GM21737 (cell line): Measurements from ENCODE around the gene SLAMF6.
"Not testable (repeated sequence)": the region's sequence is repeated elsewhere in the genome, so short reads cannot be mapped to it uniquely, and the experiment has no call there.

Experiments used
- ATAC-seq: cut with Tn5 transposase; IDR thresholded peaks from one replicate; pipeline ENCODE4 v1.9.1; 2021; ENCODE audit warnings: mild to moderate bottlenecking, moderate library complexity; ENCODE audit not compliant: unreplicated experiment

SLAMF6 gene

DNA sequence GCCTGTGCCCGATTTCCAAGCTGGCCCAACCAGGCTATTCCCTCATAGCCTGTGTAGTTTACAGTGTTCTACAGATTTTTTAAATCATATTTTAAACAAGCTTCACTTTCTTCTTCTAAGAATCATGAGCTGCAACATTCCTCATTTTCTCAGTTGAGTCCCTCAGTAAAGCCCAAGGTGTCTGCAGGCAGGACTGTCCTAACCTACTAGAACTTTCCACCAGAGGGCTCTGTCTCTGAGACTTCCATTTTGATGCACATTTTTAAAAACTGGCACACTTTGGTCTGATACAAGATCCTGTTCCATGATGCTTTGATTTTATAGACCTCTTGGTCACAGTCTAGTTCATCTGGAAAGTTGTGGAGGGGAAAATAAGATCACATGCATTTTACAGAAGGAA lies 21.6 kb upstream of the SLAMF6 start:
- ATAC-seq: no peak

DNA sequence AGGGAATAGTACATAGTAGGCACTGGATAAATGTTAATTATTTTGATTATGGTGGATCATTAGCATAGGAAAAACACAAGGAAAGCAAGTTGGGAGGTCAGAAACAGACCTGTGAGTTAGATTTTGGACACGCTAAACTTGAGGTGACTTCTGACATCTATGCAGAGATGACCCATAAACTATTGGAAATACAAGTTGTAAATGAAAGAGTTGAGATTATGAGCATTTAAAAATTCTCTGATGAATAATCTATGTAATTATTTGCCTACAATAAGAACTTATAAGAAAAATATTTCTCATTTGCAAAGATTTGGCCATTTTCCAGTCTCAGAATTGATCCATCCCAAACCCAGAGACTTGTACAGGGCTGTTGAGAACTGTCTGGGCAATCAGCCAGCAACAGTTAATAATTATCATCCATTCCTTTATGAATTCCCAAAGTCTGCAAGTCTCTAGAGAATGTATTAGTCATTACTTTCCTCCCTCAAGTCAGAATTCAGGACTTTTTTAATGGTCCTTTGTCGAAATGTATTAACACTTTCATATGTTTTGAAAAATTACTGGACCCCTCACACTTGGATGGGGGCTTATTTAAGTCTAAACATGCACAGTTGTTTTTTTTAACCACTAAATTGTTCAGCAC lies 19.4 kb upstream of the SLAMF6 start:
- ATAC-seq: no peak

DNA sequence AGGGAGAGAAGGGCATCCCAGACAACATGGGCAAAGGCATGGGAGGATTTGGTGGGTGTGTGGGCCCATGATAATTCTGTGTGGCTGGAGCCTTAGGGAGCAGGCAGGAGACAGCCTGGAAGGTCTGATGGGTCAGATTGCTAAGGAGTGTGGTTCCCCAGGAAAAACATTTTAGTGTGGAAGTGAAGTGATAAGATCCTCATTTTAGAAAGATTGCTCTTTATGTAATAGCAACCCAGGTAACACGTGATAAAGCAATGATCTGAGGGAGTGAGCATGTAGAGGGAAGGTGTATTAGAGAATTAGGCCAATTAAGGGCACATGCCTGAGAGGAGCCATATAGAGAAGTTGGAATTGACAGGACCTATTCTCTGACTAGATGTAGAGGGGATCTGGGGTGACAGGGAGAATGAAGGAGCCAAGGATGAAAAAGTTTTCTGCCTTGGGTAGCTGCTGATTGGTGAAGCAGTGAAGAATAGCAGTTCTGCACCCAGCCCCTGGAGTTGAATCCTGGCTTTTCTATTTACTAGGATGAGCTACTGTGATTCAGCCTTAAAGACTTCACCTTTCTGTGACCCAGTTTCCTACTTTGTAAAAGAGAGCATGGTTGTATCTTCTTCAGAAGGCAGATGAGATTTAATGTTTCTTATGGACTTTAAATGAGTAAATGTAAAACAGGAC lies 18.7 kb upstream of the SLAMF6 start:
- no peak for ATAC-seq

DNA sequence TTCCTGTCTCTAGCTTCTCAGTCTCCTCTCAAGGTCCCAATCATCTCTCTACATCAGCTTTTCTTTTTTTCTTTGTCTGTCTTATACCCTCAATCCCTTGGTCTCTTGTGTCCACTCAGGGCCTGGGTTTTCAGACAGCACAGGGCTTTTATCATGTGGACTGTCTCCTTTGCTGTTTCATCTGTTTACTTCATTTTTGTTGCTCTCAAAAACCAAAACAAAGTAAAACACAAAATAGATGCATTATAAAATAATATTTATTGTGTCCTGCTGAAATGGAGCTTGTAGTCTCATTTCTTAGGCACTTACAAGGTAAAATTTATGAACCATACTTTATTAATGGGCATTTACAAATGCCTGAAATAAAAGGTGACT lies 17.8 kb upstream of the SLAMF6 start:
- no peak for ATAC-seq

DNA sequence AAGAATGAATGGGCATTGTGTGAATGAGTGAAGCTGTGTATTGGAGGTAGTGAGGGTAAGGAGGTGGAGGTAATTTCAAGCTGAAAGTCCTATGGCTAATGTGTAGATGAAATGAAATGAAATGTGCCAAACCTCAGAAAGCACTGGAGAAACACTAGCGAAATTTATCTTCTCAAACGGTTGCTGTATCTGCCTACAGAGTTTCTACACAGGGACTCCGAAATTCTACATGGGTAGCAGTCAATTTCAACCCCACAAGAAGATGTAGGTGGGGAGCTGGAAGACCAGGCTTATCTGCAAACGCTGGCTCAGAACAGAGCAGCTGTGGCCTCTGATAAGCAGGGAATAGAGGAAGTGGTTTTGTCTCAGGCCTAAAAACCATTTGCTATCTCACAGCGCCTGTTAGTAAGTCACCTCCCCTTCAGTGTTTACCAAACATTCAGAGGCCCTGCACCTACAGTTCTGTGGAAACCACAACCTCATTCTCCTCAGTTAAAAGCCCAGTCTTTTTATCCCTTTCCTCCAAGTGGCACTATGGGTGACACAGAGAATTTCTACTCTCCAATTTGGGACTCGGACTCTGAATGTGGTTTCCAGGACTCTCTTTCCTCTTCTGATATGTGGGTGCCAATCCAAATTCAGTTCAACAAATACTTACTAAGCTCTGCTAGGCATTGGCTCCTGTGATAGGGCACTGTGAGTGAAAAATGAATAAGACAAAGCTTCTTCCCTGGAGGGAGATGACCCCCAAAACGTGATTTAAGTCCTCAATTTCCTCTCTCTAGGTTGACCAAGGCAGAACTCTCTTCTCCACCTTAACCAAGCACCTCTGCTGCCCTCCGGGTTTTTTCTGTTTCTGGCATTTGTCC lies 17.2 kb upstream of the SLAMF6 start:
- peak; percentile 85 for ATAC-seq

DNA sequence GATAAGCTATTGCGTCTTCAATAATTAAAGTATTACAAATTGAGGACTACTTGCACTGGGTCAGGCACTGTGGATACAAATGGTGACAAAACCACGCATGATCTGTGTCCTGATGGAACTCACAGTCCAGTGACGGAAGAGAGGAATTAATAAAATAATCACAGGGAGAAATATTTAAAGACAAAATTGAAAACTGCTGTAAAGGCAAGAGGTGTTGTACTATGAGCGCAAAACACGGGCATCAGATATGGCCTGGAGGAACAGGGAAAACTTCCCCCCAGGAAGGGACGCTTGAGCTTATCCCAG lies 16.6 kb upstream of the SLAMF6 start:
- no peak for ATAC-seq

DNA sequence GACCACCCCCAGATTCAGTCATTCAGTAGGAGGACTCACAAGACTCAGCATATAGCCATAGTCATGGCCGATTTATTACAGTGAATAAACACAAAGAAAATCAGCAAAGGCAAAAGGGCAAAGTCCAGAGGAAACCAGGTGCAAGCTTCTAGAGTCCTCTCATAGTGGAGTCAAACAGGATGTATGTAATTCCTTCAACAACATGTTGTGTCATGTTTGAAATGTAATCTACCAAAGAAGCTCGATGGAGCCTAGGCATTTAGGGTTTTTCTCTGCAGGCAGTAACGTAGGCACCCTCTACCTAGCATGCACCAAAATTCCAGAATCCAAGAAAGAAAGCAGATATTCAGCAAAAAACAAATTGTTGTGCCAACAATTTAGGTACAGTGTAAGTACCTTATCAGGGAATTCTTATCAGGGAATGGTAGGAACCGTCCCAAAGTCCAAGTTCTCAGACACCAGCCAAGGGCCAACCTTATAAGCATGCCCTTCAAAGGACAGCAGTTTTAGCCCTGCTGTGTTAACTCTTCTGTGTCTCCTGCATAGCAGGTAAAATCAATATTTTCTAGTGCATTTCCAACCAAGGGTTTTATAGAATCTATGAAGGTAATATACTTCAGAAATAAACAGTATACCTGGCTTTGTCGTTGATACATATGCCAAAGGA lies 16.1 kb upstream of the SLAMF6 start:
- ATAC-seq: no peak

DNA sequence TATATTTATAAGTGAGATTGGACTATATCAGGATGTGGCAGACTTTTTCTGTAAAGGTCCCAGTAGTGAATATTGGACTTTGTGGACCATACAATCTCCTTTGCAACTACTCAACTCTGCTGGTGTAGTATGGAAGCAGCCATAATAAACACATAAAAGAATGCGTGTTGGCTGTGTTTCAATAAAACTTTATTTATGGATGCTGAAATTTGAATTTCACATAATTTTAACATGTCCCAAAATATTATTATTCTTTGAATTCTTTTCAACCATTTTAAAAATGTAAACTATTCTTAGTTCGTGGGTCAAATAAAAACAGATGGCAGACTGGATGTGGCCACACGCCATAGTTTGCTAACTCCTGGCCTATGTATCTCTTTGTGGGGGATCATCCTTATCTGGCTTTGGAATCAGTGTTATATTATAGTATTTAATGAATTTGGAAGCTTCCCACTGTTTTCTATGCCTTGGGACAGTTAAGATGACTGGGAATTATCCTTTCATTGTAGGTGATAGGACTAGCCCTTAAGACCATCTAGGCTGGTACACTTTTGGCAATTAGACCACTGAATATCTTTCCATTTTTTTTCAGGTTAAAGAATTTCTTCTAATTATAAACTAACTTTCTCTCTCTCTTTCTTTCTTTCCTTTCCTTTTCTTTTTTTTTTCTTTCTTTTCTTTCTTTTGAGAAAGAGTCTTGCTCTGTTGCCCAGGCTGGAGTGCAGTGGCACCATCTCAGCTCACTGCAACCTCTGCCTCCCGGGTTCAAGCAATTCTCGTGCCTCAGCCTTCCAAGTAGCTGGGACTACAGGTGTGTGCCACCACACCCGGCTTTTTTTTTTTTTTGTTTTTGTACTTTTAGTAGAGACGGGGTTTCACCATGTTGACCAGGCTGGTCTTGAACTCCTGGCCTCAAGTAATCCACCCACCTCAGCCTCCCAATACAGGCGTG lies 14.9 kb upstream of the SLAMF6 start:
- no peak for ATAC-seq

DNA sequence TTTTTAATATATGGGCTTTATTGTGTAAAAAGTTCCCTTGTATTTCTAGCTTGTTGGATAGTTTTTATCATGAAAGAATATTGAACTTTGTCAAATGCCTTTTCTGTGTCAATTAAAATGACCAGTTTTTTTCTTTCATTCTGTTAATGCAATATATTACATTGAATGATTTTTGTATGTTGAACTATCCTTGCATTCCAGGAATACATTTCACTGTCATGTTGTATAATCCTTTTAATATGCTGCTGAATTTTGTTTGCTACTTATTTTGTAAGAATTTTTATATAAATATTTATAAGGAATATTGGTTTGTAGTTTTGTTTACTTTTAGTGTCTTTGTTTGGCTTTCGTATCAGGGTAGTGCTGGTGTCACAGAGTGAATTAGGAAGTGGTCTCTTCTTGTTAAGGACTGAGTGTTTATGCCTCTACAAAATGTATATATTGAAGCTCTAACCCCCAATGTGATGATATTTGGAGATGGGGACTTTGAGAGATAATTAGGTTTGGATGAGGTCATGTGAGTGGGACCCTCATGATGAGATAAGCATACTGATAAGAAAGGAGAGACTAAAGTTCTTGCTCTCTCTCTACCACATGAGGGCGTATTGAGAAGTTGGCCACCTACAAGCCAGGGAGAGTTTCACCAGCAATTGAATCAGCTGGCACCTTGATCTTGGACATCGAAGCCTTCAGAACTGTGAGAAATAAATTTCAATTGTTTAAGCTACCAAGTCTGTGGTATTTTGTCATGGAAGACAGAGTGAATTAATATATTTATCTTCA lies 12.0 kb upstream of the SLAMF6 start:
- ATAC-seq: no peak

DNA sequence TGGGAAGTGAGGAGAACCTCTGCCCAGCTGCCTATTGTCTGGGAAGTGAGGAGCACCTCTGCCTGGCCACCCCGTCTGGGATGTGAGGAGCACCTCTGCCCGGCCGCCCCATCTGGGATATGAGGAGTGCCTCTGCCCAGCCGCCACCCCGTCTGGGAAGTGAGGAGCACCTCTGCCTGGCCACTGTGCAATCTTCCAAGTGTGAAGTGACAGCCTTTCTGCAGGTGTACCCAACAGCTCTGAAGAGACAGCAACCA lies 9.4 kb upstream of the SLAMF6 start:
- not testable (repeated sequence) for ATAC-seq

DNA sequence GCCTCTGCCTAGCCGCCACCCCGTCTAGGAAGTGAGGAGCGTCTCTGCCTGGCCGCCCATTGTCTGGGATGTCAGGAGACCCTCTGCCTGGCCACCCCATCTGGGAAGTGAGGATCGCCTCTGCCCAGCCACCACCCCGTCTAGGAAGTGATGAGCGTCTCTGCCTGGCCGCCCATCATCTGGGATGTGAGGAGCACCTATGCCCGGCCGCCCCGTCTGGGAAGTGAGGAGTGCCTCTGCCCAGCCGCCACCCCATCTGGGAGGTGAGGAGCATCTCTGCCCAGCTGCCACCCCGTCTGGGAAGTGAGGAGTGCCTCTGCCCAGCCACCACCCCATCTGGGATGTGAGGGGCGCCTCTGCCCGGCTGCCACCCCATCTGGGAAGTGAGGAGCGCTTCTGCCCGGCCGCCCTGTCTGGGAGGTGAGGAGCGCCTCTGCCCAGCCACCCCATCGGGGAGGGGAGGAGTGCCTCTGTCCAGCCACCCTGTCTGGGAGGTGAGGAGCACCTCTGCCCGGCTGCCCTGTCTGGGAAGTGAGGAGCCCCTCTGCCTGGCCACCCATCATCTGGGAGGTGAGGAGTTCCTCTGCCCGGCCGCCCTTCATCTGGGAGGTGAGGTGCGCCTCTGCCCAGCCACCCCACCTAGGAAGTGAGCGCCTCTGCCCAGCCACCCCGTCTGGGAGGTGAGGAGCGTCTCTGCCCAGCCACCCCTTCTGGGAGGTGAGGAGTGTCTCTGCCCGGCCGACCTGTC lies 8.9 kb upstream of the SLAMF6 start:
- not testable (repeated sequence) for ATAC-seq

DNA sequence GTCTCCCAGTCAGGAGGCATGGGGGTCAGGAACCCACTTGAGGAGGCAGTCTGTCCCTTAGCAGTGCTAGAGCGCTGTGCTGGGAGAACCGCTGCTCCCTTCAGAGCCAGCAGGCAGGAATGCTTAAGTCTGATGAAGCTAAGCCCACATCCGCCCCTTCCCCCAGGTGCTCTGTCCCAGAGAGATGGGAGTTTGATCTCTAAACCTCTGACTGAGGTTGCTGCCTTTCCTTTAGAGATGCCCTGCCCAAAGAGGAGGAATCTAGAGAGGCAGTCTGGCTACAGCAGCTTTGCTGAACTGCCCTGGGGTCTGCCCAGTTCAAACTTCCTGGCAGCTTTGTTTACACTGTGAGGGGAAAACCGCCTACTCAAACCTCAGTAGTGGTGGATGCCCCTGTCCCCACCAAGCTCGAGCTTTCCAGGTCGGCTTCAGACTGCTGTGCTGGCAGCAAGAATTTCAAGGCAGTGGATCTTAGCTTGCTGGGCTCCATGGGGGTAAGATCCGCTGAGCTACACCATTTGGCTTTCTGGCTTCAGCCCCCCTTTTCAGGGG lies 6.4 kb upstream of the SLAMF6 start:
- ATAC-seq: not testable (repeated sequence)

DNA sequence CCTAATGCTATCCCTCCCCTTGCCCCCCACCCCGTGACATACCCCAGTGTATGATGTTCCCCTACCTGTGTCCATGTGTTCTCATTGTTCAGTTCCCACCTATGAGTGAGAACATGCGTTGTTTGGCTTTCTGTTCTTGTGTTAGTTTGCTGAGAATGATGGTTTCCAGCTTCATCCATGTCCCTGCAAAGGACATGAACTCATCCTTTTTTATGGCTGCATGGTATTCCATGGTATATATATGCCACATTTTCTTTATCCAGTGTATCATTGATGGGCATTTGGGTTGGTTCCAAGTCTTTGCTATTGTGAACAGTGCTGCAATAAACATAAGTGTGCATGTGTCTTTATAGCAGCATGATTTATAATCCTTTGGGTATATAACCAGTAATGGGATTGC lies 734 bp upstream of the SLAMF6 start:
- not testable (repeated sequence) for ATAC-seq

DNA sequence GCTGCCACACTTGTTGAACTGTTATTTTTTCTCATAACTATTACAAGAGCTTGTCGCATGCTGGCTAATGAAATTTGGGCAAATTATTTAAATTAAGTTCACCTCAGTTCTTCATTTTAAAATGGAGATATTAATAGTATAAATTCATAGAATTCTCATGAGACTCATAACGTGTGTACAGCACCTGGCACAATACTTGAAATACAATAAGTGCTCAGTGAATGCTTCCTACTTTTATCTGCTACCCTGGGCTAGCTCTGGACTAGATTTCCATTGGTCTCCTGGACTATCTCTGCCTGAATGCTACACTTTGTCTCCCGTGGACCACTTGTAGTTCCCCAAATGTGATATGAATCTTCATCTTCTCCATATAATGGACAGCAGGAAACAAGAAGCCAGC lies 919 bp downstream of the SLAMF6 start:
- no peak for ATAC-seq

DNA sequence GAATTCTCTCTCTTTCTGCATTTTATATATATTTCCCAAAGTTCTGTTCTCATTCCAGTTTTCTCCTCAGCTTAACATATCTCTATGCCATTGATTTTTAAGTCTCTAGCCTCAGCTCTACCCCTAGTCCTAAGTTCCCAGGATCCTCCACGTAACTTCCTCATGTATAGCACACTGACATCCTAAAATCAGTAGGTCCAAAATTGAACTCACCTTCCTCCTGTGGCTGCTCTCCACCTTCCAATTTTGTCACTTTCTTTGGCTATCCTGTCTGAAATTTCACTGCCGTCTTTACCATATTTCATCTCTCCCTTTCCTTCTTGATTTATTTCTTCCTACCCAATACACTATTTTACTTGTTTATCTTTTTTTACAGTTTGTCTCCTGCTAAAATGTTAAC lies 1.5 kb downstream of the SLAMF6 start:
- no peak for ATAC-seq

DNA sequence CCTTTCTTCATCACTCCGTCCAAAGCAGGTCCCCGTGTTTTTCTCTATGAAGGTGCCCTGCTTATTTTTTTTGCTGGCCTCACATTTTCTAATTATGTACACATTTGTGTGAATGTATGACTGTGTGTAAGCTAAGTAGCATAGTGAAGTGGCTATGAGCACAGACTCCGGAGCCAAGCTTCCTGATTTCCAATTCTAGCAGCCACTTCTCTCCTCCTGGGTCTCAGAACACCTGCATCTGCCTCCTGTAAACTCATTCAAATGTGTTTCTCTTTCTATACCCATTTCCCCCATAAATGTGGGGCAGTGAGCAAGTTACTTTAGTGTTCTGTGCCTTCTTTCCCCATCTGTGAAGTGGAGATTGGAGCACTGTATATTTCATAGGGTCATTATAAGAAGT lies 2.1 kb downstream of the SLAMF6 start:
- ATAC-seq: no peak

DNA sequence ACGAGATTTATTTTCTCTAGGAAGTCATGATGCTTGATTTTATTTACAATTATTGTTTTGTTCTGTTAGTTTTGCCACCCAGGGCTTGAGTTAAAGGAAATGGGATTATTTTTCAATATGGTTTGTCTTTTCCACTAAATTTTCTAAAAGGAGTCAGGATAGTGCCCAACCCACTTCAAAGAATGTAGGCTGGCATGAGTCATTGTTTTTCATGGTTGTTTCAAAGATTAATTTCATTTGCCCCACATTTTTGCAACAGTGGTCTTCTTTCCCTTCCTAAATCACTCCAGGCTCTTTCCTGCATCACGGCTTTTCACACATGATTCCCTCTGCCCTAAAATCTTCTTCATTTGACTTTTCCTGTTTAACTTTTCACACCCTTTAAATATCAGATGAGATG lies 2.5 kb downstream of the SLAMF6 start:
- no peak for ATAC-seq

DNA sequence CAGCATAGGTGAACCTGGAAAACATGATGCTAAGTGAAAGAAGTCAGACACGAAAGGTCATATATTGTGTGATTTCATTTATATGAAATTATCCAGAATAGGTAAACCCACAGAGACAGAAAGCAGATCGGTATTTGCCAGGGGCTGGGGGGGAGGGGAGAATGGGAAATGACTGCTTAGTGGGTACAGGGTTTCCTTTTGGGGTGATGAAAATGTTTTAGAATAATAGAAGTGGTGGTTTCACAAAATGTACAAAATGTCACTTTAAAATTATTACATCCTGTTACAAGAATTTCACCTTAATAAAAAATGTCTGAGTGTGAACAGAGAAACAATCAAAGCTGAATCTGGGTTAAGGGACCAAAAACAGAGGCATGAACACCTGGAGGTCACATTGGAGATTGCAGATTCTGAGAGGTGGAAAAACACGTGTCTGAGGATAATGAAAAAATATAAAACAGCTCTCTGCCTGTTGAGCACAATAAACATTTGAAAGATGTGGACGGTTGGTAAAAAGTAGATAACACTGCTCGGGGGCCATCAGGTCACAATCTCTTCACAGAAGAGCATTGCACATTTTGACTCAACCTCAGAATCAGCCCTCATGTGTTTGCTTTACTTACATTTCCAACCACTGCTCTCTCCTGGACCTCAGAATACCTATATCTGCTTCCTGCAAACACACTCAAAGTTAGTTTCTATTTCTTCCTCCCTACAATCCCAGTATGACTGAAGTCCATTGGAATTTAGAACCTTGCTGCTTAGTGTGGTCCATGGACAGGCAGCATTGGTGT lies 3.2 kb downstream of the SLAMF6 start:
- ATAC-seq: peak; percentile 50
